BE2C (cell line): Measurements from ENCODE around the gene ANKRD11.

ENCODE experiments used
- DNase-seq: peaks from one replicate; pipeline ENCODE4 v3.0.0-alpha.2; 2020
- H3K27me3 ChIP-seq: fragments of 250-450 bp; sonication (Bioruptor Pico); 2 replicates; pipeline ENCODE4 v1.5.1; 2020; ENCODE audit warnings: mild to moderate bottlenecking
- H3K36me3 ChIP-seq: fragments of 250-450 bp; sonication (Bioruptor Pico); 2 replicates; pipeline ENCODE4 v1.5.1; 2020; ENCODE audit warnings: mild to moderate bottlenecking
- H3K4me1 ChIP-seq: fragments of 250-450 bp; sonication (Bioruptor Pico); 2 replicates; pipeline ENCODE4 v1.5.1; 2020
- H3K4me3 ChIP-seq: 2 replicates; pipeline ENCODE4 v1.5.1; 2011; ENCODE audit warnings: low read depth, low read length
- H3K9me3 ChIP-seq: fragments of 250-450 bp; sonication (Bioruptor Pico); 2 replicates; pipeline ENCODE4 v1.5.1; 2020
- TF ChIP-seq, protein P1 (sequence below): IDR thresholded peaks from 2 replicates; pipeline ENCODE4 v1.5.1; 2012; ENCODE audit warnings: mild to moderate bottlenecking, low read depth, low read length

ANKRD11 gene

DNA sequence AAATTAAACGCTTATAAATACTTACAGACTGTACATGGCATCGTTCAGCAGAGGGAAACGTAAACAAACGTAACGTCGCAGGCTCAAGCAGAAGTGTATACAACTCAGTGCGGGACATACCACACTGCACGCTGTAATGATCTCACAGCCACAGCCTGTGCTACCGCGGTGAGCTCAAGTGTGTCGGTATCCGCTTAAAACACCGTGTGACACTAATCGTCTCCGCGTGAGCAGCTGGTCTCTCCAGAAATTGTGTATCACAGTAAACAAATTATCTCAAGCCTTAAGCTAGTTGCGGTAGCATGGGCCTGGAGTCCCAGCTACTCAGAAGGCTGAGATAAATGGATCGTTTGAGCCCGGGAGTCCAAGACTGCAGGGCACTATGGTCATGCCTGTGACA, 115.3 kb downstream of the ANKRD11 start:
- TF ChIP-seq, protein P1, sequence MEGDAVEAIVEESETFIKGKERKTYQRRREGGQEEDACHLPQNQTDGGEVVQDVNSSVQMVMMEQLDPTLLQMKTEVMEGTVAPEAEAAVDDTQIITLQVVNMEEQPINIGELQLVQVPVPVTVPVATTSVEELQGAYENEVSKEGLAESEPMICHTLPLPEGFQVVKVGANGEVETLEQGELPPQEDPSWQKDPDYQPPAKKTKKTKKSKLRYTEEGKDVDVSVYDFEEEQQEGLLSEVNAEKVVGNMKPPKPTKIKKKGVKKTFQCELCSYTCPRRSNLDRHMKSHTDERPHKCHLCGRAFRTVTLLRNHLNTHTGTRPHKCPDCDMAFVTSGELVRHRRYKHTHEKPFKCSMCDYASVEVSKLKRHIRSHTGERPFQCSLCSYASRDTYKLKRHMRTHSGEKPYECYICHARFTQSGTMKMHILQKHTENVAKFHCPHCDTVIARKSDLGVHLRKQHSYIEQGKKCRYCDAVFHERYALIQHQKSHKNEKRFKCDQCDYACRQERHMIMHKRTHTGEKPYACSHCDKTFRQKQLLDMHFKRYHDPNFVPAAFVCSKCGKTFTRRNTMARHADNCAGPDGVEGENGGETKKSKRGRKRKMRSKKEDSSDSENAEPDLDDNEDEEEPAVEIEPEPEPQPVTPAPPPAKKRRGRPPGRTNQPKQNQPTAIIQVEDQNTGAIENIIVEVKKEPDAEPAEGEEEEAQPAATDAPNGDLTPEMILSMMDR = no peak
- peak; percentile 47 for DNase-seq
- H3K4me3 ChIP-seq = peak overlapping the region; percentile 48
- peaks cover 19% of the 10 kb centered on the region for H3K36me3 ChIP-seq
- no peaks in the 10 kb centered on the region; the same call in 1 of the 2 replicates for H3K4me1 ChIP-seq
- no peaks in the 10 kb centered on the region for H3K27me3 ChIP-seq
- no peaks in the 10 kb centered on the region for H3K9me3 ChIP-seq

DNA sequence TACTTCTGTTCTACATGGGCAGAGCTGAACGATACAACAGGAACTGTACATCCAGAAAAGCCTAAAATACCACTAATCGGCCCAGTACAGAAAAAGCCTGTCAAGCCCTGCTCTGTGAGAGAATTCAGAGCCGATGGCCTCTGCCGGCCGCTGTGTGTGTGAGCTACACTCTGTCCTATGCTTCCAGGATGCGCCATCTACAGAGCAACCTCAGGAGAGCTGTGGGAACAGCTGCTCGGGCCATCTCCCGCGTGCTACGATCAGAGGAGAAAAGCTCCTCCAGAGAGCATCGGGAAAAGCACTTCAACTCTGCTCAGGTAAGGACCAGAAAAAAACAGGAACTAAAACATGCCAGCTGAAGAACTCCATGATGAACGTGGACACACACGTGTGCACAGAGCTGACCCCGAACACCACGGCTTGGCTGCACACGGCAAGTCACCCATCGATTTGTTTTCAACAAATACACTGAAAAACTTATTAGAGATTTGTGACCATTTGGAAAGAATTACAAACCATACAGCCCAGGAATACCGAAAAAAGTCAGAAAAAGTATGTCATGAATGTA, 115.9 kb downstream of the ANKRD11 start:
- H3K36me3 ChIP-seq = peaks cover 19% of the 10 kb centered on the region
- no peaks in the 10 kb centered on the region for H3K27me3 ChIP-seq
- H3K4me1 ChIP-seq = no peaks in the 10 kb centered on the region; the same call in 1 of the 2 replicates
- no peaks in the 10 kb centered on the region for H3K9me3 ChIP-seq
- peak; percentile 80 for DNase-seq
- peak overlapping the region; percentile 48 for H3K4me3 ChIP-seq
- TF ChIP-seq, protein P1 = peak; percentile 58

DNA sequence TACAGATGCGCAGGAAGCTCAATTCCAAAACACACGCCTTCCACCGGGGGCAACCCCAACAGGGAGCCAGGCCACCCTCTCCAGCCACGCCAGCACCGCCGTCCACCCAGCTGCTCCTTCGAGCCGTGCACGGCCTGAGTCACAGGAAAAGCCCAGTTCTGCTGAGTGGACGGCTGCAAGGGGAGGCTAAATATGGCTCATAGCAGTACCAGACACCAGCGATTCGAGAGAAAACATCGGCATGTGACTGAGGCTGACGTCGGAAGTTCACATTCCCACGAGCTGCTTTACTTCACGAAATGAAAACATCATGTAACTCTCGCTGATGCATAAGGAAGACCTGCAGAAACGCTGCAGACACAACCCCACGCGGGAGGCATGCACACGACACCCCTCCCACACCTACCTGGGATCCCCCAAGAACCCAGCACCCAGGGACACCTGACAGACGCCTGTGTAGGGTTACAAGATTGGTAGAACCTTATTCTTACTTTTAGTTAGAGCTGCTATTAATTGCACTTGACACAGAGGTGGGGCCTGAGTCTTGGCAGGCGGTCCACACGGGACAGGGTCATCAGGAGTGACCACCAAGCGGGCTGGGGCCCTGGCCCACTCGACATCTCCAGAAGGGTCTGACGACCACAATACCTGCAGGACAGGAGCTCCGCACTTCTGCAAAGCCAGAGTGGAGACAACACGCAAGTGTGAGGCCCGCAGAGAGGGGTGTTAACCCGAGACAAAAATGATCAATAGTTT, 116.8 kb downstream of the ANKRD11 start:
- TF ChIP-seq, protein P1 = no peak
- Histone ChIP-seq H3K4me1 (no peaks in the 10 kb centered on the region; the same call in 1 of the 2 replicates), H3K36me3 (peaks cover 19% of the 10 kb centered on the region), H3K27me3 (no peaks in the 10 kb centered on the region), H3K9me3 (no peaks in the 10 kb centered on the region), H3K4me3 (no peak overlapping the region)
- DNase-seq = no peak

DNA sequence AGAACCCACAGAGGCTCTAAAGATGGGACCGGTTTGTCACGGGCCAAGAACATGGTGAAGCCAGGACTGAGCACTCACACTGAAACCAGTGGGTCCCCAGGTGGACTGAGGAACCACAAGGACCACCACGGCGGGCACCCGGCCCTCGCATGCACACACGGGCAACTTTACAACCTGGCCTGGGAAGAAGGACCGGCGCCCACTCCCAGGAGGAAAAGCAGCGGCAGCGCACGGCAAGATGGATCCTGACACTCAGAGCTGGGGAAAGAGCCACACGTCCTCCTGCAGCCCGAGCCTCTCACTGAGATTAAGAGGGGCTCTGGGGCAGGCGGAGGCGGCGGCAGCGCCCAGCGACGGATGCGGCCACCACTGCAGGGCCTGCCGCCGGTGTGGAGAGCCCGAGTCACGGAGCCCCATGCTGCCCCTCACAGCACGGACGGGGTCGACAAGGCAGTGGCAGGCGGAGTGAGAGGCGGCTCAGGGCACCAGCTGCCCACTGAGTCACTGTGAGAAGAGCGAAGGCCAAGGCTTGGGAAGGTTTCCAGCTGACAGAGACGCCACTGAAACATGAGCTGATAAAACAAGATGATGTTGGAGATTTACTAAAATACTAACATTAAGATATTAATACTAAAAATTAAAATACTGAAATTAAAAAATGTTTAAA, 118.3 kb downstream of the ANKRD11 start:
- TF ChIP-seq, protein P1 = no peak
- no peaks in the 10 kb centered on the region; the same call in 1 of the 2 replicates for H3K4me1 ChIP-seq
- H3K27me3 ChIP-seq = no peaks in the 10 kb centered on the region
- H3K36me3 ChIP-seq = peaks cover 19% of the 10 kb centered on the region
- H3K4me3 ChIP-seq = no peak overlapping the region
- DNase-seq = no peak
- H3K9me3 ChIP-seq = no peaks in the 10 kb centered on the region

DNA sequence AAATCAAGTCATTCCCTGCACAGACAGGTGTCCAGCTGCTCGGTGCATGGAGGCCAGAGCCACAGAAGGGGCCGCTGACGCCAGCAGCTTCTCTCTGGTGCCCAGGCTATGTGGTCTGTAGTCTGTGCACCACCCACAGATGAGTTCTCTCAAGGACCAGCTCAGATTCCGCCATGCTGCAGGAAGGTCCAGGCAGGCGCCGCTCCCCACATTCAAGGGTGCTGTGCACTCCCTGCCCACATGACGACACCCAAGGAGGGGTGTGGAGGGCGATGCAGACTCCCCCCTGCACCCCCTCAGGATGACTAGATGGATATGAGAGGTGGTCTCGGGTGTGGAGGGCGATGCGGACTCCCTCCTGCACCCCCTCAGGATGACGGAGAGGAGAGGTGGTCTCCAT, 119.0 kb downstream of the ANKRD11 start:
- Histone ChIP-seq H3K4me1 (no peaks in the 10 kb centered on the region; the same call in 1 of the 2 replicates), H3K4me3 (no peak overlapping the region), H3K27me3 (no peaks in the 10 kb centered on the region), H3K36me3 (peaks cover 19% of the 10 kb centered on the region), H3K9me3 (no peaks in the 10 kb centered on the region)
- no peak for DNase-seq
- TF ChIP-seq, protein P1 = no peak
